GM18909 (cell line): ENCODE results near the gene ZNF277.

ENCODE experiments used
- ATAC-seq: cut with Tn5 transposase; IDR thresholded peaks from one replicate; pipeline ENCODE4 v1.9.1; 2021; ENCODE audit warnings: mild to moderate bottlenecking; ENCODE audit not compliant: unreplicated experiment, poor library complexity

Gene ZNF277

GRCh38 chr7:112206238-112206990 lies at the start of gene ZNF277, which contains the start of gene DOCK4:
ZNF277 (plus strand) TSS chr7:112206695; CDS start chr7:112206717, 22 bp downstream.
DOCK4 (minus strand) TSS chr7:112206399; CDS start chr7:112206138, 261 bp downstream.
- peak; percentile 96 for ATAC-seq

GRCh38 chr7:112157072-112157471 lies 49.4 kb upstream of the ZNF277 start:
- no peak for ATAC-seq

- ATAC-seq = no peak
Measured at GRCh38 chr7:112159351-112159750, 47.1 kb upstream of the ZNF277 start.

GRCh38 chr7:112160130-112160770 lies 46.2 kb upstream of the ZNF277 start:
- no peak for ATAC-seq

GRCh38 chr7:112160771-112161150 lies 45.7 kb upstream of the ZNF277 start:
- ATAC-seq = no peak

GRCh38 chr7:112161253-112162141 lies 45.0 kb upstream of the ZNF277 start:
- ATAC-seq = no peak

GRCh38 chr7:112162142-112162766 lies 44.2 kb upstream of the ZNF277 start:
- ATAC-seq = no peak

- no peak for ATAC-seq
Measured at GRCh38 chr7:112162784-112163506, 43.5 kb upstream of the ZNF277 start.

GRCh38 chr7:112167147-112167546 lies 39.3 kb upstream of the ZNF277 start:
- no peak for ATAC-seq

GRCh38 chr7:112168915-112169314 lies 37.6 kb upstream of the ZNF277 start:
- ATAC-seq = no peak

GRCh38 chr7:112171673-112172072 lies 34.8 kb upstream of the ZNF277 start:
- ATAC-seq = no peak

- ATAC-seq = no peak
Measured at GRCh38 chr7:112172870-112173567, 33.5 kb upstream of the ZNF277 start.

- no peak for ATAC-seq
Measured at GRCh38 chr7:112173568-112173905, 33.0 kb upstream of the ZNF277 start.

- ATAC-seq = no peak
Measured at GRCh38 chr7:112174192-112174591, 32.3 kb upstream of the ZNF277 start.

GRCh38 chr7:112176241-112176640 lies 30.3 kb upstream of the ZNF277 start:
- ATAC-seq = no peak

- no peak for ATAC-seq
Measured at GRCh38 chr7:112176693-112177415, 29.6 kb upstream of the ZNF277 start.

GRCh38 chr7:112180223-112180622 lies 26.3 kb upstream of the ZNF277 start:
- ATAC-seq = no peak

GRCh38 chr7:112182749-112183148 lies 23.7 kb upstream of the ZNF277 start:
- ATAC-seq = no peak

- ATAC-seq = no peak
Measured at GRCh38 chr7:112183266-112183665, 23.2 kb upstream of the ZNF277 start.
